ENCODE results near the gene ATOH7. TPM values are rescaled to one million over a fixed set of nuclear protein-coding genes. Genes with fewer than 3 reads are reported as not detected.
"Not testable (repeated sequence)": the region's sequence is repeated elsewhere in the genome, so short reads cannot be mapped to it uniquely, and the experiment has no call there.

The ATOH7 gene
- not detected for total RNA-seq

- Histone ChIP-seq H3K27me3 (ENCODE audit: control insufficient read depth in 3 of 3, insufficient read depth in 3 of 3, low read length in 3 of 3) (no peaks in the 10 kb centered on the region), H3K27ac (ENCODE audit: low read depth, low read length) (no peak within 1 kb of the TSS), H3K4me1 (ENCODE audit: control insufficient read depth in 3 of 3, insufficient read depth in 3 of 3, low read length in 3 of 3) (peaks cover 0 to 8% (median 4%) of the 10 kb centered on the region in 3 donors), H3K36me3 (ENCODE audit: control insufficient read depth in 3 of 3, insufficient read depth in 3 of 3, low read length in 3 of 3) (no peaks in the 10 kb centered on the region), H3K9me3 (ENCODE audit: control insufficient read depth in 3 of 3, low read length in 3 of 3) (no peaks in the 10 kb centered on the region), H3K9ac (ENCODE audit: low read depth in 1 of 3, low read length in 3 of 3) (peak within 1 kb of the TSS; percentile 74 to 85 (median 85)), H3K4me3 (ENCODE audit: low read length in 3 of 3) (peak within 1 kb of the TSS; percentile 76 to 83 (median 77))
Observed at GRCh38 chr10:68231817-68232251, at the start of gene ATOH7. ATOH7 (minus strand) TSS chr10:68232113; CDS start chr10:68231677, 436 bp downstream.

GRCh38 chr10:68280758-68281157 is 48.8 kb upstream of the ATOH7 start:
- Histone ChIP-seq H3K4me3 (ENCODE audit: low read length in 3 of 3) (no peak overlapping the region), H3K27ac (ENCODE audit: low read depth, low read length) (no peak overlapping the region), H3K9ac (ENCODE audit: low read depth in 1 of 3, low read length in 3 of 3) (no peak overlapping the region), H3K9me3 (ENCODE audit: control insufficient read depth in 3 of 3, low read length in 3 of 3) (no peaks in the 10 kb centered on the region), H3K4me1 (ENCODE audit: control insufficient read depth in 3 of 3, insufficient read depth in 3 of 3, low read length in 3 of 3) (no peaks in the 10 kb centered on the region), H3K36me3 (ENCODE audit: control insufficient read depth in 3 of 3, insufficient read depth in 3 of 3, low read length in 3 of 3) (no peaks in the 10 kb centered on the region), H3K27me3 (ENCODE audit: control insufficient read depth in 3 of 3, insufficient read depth in 3 of 3, low read length in 3 of 3) (no peaks in the 10 kb centered on the region)

GRCh38 chr10:68278906-68279753 is 47.2 kb upstream of the ATOH7 start:
- H3K4me1 ChIP-seq (ENCODE audit: control insufficient read depth in 3 of 3, insufficient read depth in 3 of 3, low read length in 3 of 3) = not testable (repeated sequence)

GRCh38 chr10:68277814-68278213 is 45.9 kb upstream of the ATOH7 start:
- not testable (repeated sequence) for H3K4me3 ChIP-seq (ENCODE audit: low read length in 3 of 3); H3K27me3 ChIP-seq (ENCODE audit: control insufficient read depth in 3 of 3, insufficient read depth in 3 of 3, low read length in 3 of 3); H3K9me3 ChIP-seq (ENCODE audit: control insufficient read depth in 3 of 3, low read length in 3 of 3); H3K27ac ChIP-seq (ENCODE audit: low read depth, low read length); H3K9ac ChIP-seq (ENCODE audit: low read depth in 1 of 3, low read length in 3 of 3); H3K4me1 ChIP-seq (ENCODE audit: control insufficient read depth in 3 of 3, insufficient read depth in 3 of 3, low read length in 3 of 3); H3K36me3 ChIP-seq (ENCODE audit: control insufficient read depth in 3 of 3, insufficient read depth in 3 of 3, low read length in 3 of 3)

More at GRCh38 chr10:68278906-68279753, 47.2 kb upstream of the ATOH7 start:
- H3K36me3 ChIP-seq (ENCODE audit: control insufficient read depth in 3 of 3, insufficient read depth in 3 of 3, low read length in 3 of 3); H3K27ac ChIP-seq (ENCODE audit: low read depth, low read length); H3K9ac ChIP-seq (ENCODE audit: low read depth in 1 of 3, low read length in 3 of 3); H3K9me3 ChIP-seq (ENCODE audit: control insufficient read depth in 3 of 3, low read length in 3 of 3); H3K27me3 ChIP-seq (ENCODE audit: control insufficient read depth in 3 of 3, insufficient read depth in 3 of 3, low read length in 3 of 3); H3K4me3 ChIP-seq (ENCODE audit: low read length in 3 of 3): not testable (repeated sequence)

GRCh38 chr10:68276224-68276623 is 44.3 kb upstream of the ATOH7 start:
- Histone ChIP-seq H3K9ac (ENCODE audit: low read depth in 1 of 3, low read length in 3 of 3) (no peak overlapping the region), H3K36me3 (ENCODE audit: control insufficient read depth in 3 of 3, insufficient read depth in 3 of 3, low read length in 3 of 3) (no peaks in the 10 kb centered on the region), H3K9me3 (ENCODE audit: control insufficient read depth in 3 of 3, low read length in 3 of 3) (no peaks in the 10 kb centered on the region), H3K4me3 (ENCODE audit: low read length in 3 of 3) (no peak overlapping the region), H3K4me1 (ENCODE audit: control insufficient read depth in 3 of 3, insufficient read depth in 3 of 3, low read length in 3 of 3) (no peaks in the 10 kb centered on the region), H3K27me3 (ENCODE audit: control insufficient read depth in 3 of 3, insufficient read depth in 3 of 3, low read length in 3 of 3) (no peaks in the 10 kb centered on the region), H3K27ac (ENCODE audit: low read depth, low read length) (no peak overlapping the region)

- no peaks in the 10 kb centered on the region for H3K27me3 ChIP-seq (ENCODE audit: control insufficient read depth in 3 of 3, insufficient read depth in 3 of 3, low read length in 3 of 3)
- H3K4me1 ChIP-seq (ENCODE audit: control insufficient read depth in 3 of 3, insufficient read depth in 3 of 3, low read length in 3 of 3) = no peaks in the 10 kb centered on the region
- H3K4me3 ChIP-seq (ENCODE audit: low read length in 3 of 3) = no peak overlapping the region
- H3K9me3 ChIP-seq (ENCODE audit: control insufficient read depth in 3 of 3, low read length in 3 of 3) = no peaks in the 10 kb centered on the region
- no peaks in the 10 kb centered on the region for H3K36me3 ChIP-seq (ENCODE audit: control insufficient read depth in 3 of 3, insufficient read depth in 3 of 3, low read length in 3 of 3)
- no peak overlapping the region for H3K9ac ChIP-seq (ENCODE audit: low read depth in 1 of 3, low read length in 3 of 3)
- no peak overlapping the region for H3K27ac ChIP-seq (ENCODE audit: low read depth, low read length)
Observed at GRCh38 chr10:68275600-68276126, 43.8 kb upstream of the ATOH7 start.

GRCh38 chr10:68272833-68273232 is 40.9 kb upstream of the ATOH7 start:
- no peak overlapping the region for H3K27ac ChIP-seq (ENCODE audit: low read depth, low read length)
- no peaks in the 10 kb centered on the region for H3K4me1 ChIP-seq (ENCODE audit: control insufficient read depth in 3 of 3, insufficient read depth in 3 of 3, low read length in 3 of 3)
- no peaks in the 10 kb centered on the region for H3K9me3 ChIP-seq (ENCODE audit: control insufficient read depth in 3 of 3, low read length in 3 of 3)
- no peaks in the 10 kb centered on the region for H3K27me3 ChIP-seq (ENCODE audit: control insufficient read depth in 3 of 3, insufficient read depth in 3 of 3, low read length in 3 of 3)
- H3K36me3 ChIP-seq (ENCODE audit: control insufficient read depth in 3 of 3, insufficient read depth in 3 of 3, low read length in 3 of 3) = no peaks in the 10 kb centered on the region
- H3K4me3 ChIP-seq (ENCODE audit: low read length in 3 of 3) = no peak overlapping the region
- no peak overlapping the region for H3K9ac ChIP-seq (ENCODE audit: low read depth in 1 of 3, low read length in 3 of 3)

- Histone ChIP-seq H3K4me3 (ENCODE audit: low read length in 3 of 3) (no peak overlapping the region), H3K4me1 (ENCODE audit: control insufficient read depth in 3 of 3, insufficient read depth in 3 of 3, low read length in 3 of 3) (no peaks in the 10 kb centered on the region), H3K36me3 (ENCODE audit: control insufficient read depth in 3 of 3, insufficient read depth in 3 of 3, low read length in 3 of 3) (no peaks in the 10 kb centered on the region), H3K27ac (ENCODE audit: low read depth, low read length) (no peak overlapping the region), H3K9ac (ENCODE audit: low read depth in 1 of 3, low read length in 3 of 3) (no peak overlapping the region), H3K27me3 (ENCODE audit: control insufficient read depth in 3 of 3, insufficient read depth in 3 of 3, low read length in 3 of 3) (no peaks in the 10 kb centered on the region), H3K9me3 (ENCODE audit: control insufficient read depth in 3 of 3, low read length in 3 of 3) (no peaks in the 10 kb centered on the region)
Observed at GRCh38 chr10:68271196-68271882, 39.4 kb upstream of the ATOH7 start.

- Histone ChIP-seq H3K4me1 (ENCODE audit: control insufficient read depth in 3 of 3, insufficient read depth in 3 of 3, low read length in 3 of 3) (no peaks in the 10 kb centered on the region), H3K9ac (ENCODE audit: low read depth in 1 of 3, low read length in 3 of 3) (no peak overlapping the region), H3K4me3 (ENCODE audit: low read length in 3 of 3) (no peak overlapping the region), H3K27ac (ENCODE audit: low read depth, low read length) (no peak overlapping the region), H3K9me3 (ENCODE audit: control insufficient read depth in 3 of 3, low read length in 3 of 3) (no peaks in the 10 kb centered on the region), H3K27me3 (ENCODE audit: control insufficient read depth in 3 of 3, insufficient read depth in 3 of 3, low read length in 3 of 3) (no peaks in the 10 kb centered on the region), H3K36me3 (ENCODE audit: control insufficient read depth in 3 of 3, insufficient read depth in 3 of 3, low read length in 3 of 3) (no peaks in the 10 kb centered on the region)
Observed at GRCh38 chr10:68269562-68270290, 37.8 kb upstream of the ATOH7 start.

Measured in skeletal muscle tissue (tissue), 4 donors.